GM18868 (cell line): ENCODE measurements around the gene SREK1IP1.
A peak's percentile ranks its signal among the peaks of the same experiment; 100 is the strongest.

Source experiments
- ATAC-seq: cut with Tn5 transposase; IDR thresholded peaks from one replicate; pipeline ENCODE4 v1.9.1; 2021; ENCODE audit warnings: mild to moderate bottlenecking, moderate library complexity; ENCODE audit not compliant: unreplicated experiment

SREK1IP1 gene

DNA sequence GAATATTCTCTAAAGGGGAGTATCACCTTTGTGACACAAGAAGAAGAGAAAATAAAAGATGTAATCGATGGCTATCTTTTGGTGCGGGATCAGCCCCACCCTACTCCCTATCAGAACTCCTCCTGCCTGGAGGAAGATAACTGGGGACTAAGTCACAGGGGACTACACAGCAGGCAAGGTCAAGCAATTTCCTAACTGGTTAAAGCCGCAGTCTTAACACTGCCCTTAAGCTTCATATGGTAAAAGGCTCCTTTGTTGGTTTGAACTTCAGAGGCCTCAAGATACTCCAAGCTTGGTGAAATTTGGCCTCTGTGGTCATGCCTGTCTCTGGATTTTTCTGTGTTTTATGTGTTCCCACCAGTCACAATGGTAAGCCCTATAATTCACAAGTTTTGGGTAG, 79.5 kb downstream of the SREK1IP1 start:
- ATAC-seq = no peak

DNA sequence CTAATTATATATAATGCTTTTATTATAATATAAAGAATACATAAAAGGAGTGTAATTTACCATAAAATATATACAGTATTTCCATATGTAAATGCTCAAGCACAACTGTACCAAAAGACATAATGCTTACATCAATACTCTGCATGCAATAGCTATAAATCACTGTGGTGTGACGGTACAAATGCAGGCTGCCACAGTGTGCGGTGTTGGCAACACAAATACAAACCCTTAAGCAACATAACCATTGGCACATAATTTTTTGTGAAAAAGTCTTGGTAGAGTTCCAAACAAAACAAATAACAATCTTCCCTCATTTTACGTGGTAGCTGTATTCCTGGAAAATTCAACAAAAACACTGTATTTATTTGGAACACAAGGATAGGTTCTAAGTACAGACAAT, 80.1 kb downstream of the SREK1IP1 start:
- no peak for ATAC-seq

DNA sequence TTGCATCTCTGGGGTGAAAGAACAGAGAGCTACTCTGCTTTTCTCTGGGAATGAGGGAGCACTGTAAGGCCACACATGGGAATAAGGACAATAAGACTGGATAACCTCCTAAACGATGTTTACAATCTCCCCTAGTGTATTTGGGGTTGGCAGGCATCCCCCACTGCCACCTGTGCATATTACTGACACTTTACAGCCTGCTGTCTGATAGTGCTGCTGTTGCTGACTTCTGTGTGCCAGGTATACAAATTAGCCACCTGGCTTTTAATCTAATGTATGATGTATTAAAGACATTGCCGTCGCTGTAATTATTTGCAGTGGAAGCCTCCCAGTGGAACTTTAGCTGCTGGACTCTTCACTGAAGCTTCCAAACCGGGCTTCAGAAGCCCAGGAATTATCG, 82.6 kb downstream of the SREK1IP1 start:
- ATAC-seq = no peak

DNA sequence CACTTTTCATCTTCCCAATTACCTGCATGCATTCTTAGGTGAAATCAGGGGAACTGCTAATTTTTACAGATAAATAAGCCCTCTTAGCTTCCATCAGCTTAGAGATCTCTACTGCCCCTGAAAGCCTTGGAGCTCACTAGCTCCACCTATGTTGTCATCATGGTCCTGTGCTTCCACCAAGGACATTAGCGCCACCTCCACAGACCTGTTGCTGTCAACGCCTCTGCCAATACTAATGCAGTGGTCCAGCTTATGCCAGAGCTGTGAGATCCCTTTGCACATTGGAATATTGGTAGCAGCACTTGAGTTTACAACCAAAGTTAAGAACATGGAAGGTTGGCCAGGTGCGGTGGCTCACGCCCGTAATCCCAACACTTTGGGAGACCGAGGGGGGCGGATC, 85.9 kb downstream of the SREK1IP1 start:
- ATAC-seq = no peak

DNA sequence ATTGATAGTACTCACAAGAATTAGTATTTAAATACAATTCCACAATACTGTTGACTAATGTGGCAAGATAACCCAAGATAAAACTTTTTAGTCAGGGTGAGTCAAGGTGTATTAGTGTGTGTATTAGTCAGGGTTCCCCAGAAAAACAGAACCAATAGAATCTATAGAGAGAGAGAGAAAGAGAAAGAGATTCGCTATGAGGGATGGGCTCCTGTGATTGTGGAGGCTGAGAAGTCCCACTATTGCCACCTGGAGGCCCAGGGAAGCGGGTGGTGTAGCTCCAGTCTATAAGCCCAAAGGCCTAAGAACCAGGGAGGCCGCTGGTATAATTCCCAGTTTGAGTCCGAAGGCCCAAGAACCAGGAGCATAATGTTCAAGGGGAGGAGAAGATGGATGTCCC, 88.2 kb downstream of the SREK1IP1 start:
- peak; percentile 48 for ATAC-seq

DNA sequence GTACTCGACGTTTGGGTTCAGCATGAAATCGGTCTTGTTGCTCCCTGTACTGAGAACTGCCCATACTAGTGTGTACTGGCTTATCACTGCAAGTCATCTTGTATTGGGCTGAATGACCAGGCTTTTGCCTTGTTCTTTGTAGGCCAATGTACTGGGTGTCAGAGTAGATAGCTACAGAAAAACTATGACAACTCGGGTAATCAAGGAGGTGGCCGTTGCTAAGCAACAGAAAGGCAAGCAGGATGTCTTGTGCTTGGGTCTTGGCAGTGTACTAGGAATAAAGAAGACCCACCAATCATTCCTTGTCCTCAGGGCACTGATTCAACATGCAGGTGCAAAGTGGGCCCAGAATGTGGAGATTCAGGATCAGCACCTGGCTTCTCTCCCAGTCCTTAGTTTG, 90.1 kb downstream of the SREK1IP1 start:
- ATAC-seq = no peak

DNA sequence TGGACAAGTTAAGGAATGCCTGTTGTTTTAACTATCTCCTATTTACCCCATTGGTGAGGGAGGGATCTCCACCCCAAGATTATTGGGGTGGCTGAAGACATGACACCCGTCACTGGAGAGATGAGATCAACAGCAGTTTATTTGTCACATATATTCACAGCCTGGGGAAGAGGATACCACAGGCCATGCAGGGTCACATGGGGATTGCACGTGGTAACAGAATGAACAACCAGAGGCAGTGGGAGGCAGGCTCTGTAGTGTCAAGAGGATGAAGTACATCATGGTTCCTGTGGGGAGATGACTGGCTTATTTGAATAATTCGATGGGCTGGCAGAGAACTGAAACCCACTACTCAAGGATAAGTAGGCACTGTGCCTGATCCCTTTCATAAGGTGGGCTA, 96.8 kb downstream of the SREK1IP1 start:
- ATAC-seq = no peak

DNA sequence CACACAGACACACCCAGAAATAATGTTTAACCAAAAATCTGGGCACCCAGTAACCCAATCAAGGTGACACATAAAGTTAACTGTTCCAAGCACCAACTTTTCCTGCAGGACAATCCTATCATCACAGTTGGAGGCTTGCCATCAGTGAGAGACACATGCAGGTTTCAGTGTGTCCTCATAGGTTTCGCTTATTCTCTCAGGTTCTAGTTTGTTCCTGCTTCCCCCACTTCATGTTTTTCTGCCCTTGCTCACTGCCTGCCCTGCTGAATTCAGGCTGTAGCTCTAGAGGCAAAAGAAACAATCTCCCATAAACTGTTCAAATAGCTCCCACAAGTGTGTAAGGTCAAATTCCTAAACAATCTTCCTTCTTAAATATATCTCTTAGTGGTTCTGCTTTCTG, 98.2 kb downstream of the SREK1IP1 start:
- ATAC-seq = no peak
